GM18505 (cell line): ENCODE results near the gene ALDH1A1.

Experiments used
- ATAC-seq: cut with Tn5 transposase; IDR thresholded peaks from one replicate; pipeline ENCODE4 v1.9.1; 2021; ENCODE audit not compliant: unreplicated experiment
- POLR2A ChIP-seq: IDR thresholded peaks from 4 replicates; pipeline ENCODE4 v1.6.1; 2011; ENCODE audit warnings: borderline replicate concordance; ENCODE audit not compliant: insufficient read depth, insufficient read length; ENCODE audit errors: extremely low read depth

Gene ALDH1A1

GRCh38 chr9:72960446-72960845 is 7.6 kb upstream of the ALDH1A1 start:
- TF ChIP-seq POLR2A = no peak
- no peak for ATAC-seq

GRCh38 chr9:72958485-72959281 is 5.8 kb upstream of the ALDH1A1 start:
- TF ChIP-seq POLR2A = no peak
- ATAC-seq = no peak

GRCh38 chr9:72955571-72955970 is 2.7 kb upstream of the ALDH1A1 start:
- no peak for ATAC-seq
- no peak for TF ChIP-seq POLR2A

- no peak for ATAC-seq
- no peak for TF ChIP-seq POLR2A
Observed at GRCh38 chr9:72955126-72955455, 2.2 kb upstream of the ALDH1A1 start.

- no peak for ATAC-seq
- no peak for TF ChIP-seq POLR2A
Observed at GRCh38 chr9:72954431-72955125, 1.7 kb upstream of the ALDH1A1 start.

GRCh38 chr9:72952381-72952690 is 517 bp downstream of the ALDH1A1 start:
- no peak for ATAC-seq
- TF ChIP-seq POLR2A = no peak

- no peak for ATAC-seq
- TF ChIP-seq POLR2A = no peak
Observed at GRCh38 chr9:72951520-72952380, 1.1 kb downstream of the ALDH1A1 start.

- TF ChIP-seq POLR2A = no peak
- no peak for ATAC-seq
Observed at GRCh38 chr9:72950875-72951442, 1.9 kb downstream of the ALDH1A1 start.

GRCh38 chr9:72949918-72950325 is 2.9 kb downstream of the ALDH1A1 start:
- no peak for TF ChIP-seq POLR2A
- ATAC-seq = no peak

- TF ChIP-seq POLR2A = no peak
- ATAC-seq = no peak
Observed at GRCh38 chr9:72949244-72949582, 3.6 kb downstream of the ALDH1A1 start.

GRCh38 chr9:72948575-72949243 is 4.1 kb downstream of the ALDH1A1 start:
- ATAC-seq = no peak
- no peak for TF ChIP-seq POLR2A

GRCh38 chr9:72947984-72948465 is 4.8 kb downstream of the ALDH1A1 start:
- TF ChIP-seq POLR2A = no peak
- ATAC-seq = no peak

- ATAC-seq = no peak
- TF ChIP-seq POLR2A = no peak
Observed at GRCh38 chr9:72946821-72947220, 6.0 kb downstream of the ALDH1A1 start.
